ENCODE results near the gene PERP.

Gene PERP

GRCh38 chr6:138107078-138107751 is at the start of gene PERP:
Gene PERP (minus strand): TSS chr6:138107419. CDS start chr6:138107340, 79 bp downstream.
- ATAC-seq: peak; percentile 78
- TF ChIP-seq SNAI2 (CRISPR knock-in tag; IDR thresholded peaks at IDR 0.05) (no peak), CREB5 (CRISPR knock-in tag; IDR thresholded peaks at IDR 0.05; ENCODE audit: low read depth) (no peak), TCF4 (CRISPR knock-in tag; IDR thresholded peaks at IDR 0.05; ENCODE audit: borderline replicate concordance) (no peak), TOX (CRISPR knock-in tag; IDR thresholded peaks at IDR 0.05; ENCODE audit: borderline replicate concordance) (no peak), ISL1 (CRISPR knock-in tag; IDR thresholded peaks at IDR 0.05) (no peak), ZC3H10 (CRISPR knock-in tag; IDR thresholded peaks at IDR 0.05) (no peak), ESRRG (CRISPR knock-in tag; IDR thresholded peaks at IDR 0.05) (no peak), CSRNP3 (CRISPR knock-in tag; IDR thresholded peaks at IDR 0.05) (no peak), GLIS3 (CRISPR knock-in tag; IDR thresholded peaks at IDR 0.05) (no peak), POU6F1 (CRISPR knock-in tag; IDR thresholded peaks at IDR 0.05; ENCODE audit: borderline replicate concordance, low read depth) (no peak), ZNF8 (CRISPR knock-in tag; IDR thresholded peaks at IDR 0.05) (no peak), ZFP30 (CRISPR knock-in tag; IDR thresholded peaks at IDR 0.05) (no peak), ZFP3 (CRISPR knock-in tag; IDR thresholded peaks at IDR 0.05) (no peak), ZNF565 (CRISPR knock-in tag; conservative IDR thresholded peaks at IDR 0.05; ENCODE audit: low read depth) (no peak), OSR1 (CRISPR knock-in tag; IDR thresholded peaks at IDR 0.05) (no peak)

GRCh38 chr6:138155443-138155842 is 48.2 kb upstream of the PERP start:
- no peak for ATAC-seq
- no peak for TF ChIP-seq PATZ1 (CRISPR knock-in tag; IDR thresholded peaks at IDR 0.05; ENCODE audit: borderline replicate concordance)
- TF ChIP-seq ZNF70 (CRISPR knock-in tag; IDR thresholded peaks at IDR 0.05): no peak
- no peak for TF ChIP-seq CSDC2 (CRISPR knock-in tag; IDR thresholded peaks at IDR 0.05)
- TF ChIP-seq SNAI2 (CRISPR knock-in tag; IDR thresholded peaks at IDR 0.05): no peak
- TF ChIP-seq ESRRG (CRISPR knock-in tag; IDR thresholded peaks at IDR 0.05): no peak
- no peak for TF ChIP-seq CREB5 (CRISPR knock-in tag; IDR thresholded peaks at IDR 0.05; ENCODE audit: low read depth)
- no peak for TF ChIP-seq ZNF565 (CRISPR knock-in tag; conservative IDR thresholded peaks at IDR 0.05; ENCODE audit: low read depth)
- TF ChIP-seq ZFP3 (CRISPR knock-in tag; IDR thresholded peaks at IDR 0.05): no peak
- TF ChIP-seq OSR1 (CRISPR knock-in tag; IDR thresholded peaks at IDR 0.05): no peak
- TF ChIP-seq CSRNP3 (CRISPR knock-in tag; IDR thresholded peaks at IDR 0.05): no peak
- TF ChIP-seq GLIS3 (CRISPR knock-in tag; IDR thresholded peaks at IDR 0.05): no peak

- ATAC-seq: no peak
- TF ChIP-seq TOX (CRISPR knock-in tag; IDR thresholded peaks at IDR 0.05; ENCODE audit: borderline replicate concordance) (no peak), ZNF565 (CRISPR knock-in tag; conservative IDR thresholded peaks at IDR 0.05; ENCODE audit: low read depth) (no peak), PATZ1 (CRISPR knock-in tag; IDR thresholded peaks at IDR 0.05; ENCODE audit: borderline replicate concordance) (no peak)
Observed at GRCh38 chr6:138146544-138146943, 39.3 kb upstream of the PERP start.

Data from SK-N-SH treated with all-trans-retinoic acid at 6 μM for 48 hours (cell line).